ENCODE measurements around the gene SEMA3C. TPM values are rescaled to one million over a fixed set of nuclear protein-coding genes. Genes with fewer than 3 reads are reported as not detected.

The SEMA3C gene
- total and polyA plus RNA-seq, 8 donors, result 4.5 to 344 (median 68.7) TPM

- Histone ChIP-seq H3K27me3 (no peaks in the 10 kb centered on the region), H3K4me3 (no peak overlapping the region), H3K27ac (no peak overlapping the region), H3K9me3 (no peaks in the 10 kb centered on the region), H3K36me3 (no peaks in the 10 kb centered on the region), H3K4me1 (peaks cover 0 to 38% (median 17%) of the 10 kb centered on the region in 4 donors)
- 68 to 83% (median 78%) methylated on average over 5 of the region's 5 CpGs for WGBS, 5 donors
- no peak for DNase-seq
- intact Hi-C loops (cut with DNase I; ENCODE audit: low total_unique reads), result no loop called here
- TF ChIP-seq POLR2AphosphoS5 (IDR thresholded peaks at IDR 0.05) (no peak), POLR2A (IDR thresholded peaks at IDR 0.05) (no peak), EP300 (IDR thresholded peaks at IDR 0.05) (no peak)
- TF ChIP-seq, protein P1, sequence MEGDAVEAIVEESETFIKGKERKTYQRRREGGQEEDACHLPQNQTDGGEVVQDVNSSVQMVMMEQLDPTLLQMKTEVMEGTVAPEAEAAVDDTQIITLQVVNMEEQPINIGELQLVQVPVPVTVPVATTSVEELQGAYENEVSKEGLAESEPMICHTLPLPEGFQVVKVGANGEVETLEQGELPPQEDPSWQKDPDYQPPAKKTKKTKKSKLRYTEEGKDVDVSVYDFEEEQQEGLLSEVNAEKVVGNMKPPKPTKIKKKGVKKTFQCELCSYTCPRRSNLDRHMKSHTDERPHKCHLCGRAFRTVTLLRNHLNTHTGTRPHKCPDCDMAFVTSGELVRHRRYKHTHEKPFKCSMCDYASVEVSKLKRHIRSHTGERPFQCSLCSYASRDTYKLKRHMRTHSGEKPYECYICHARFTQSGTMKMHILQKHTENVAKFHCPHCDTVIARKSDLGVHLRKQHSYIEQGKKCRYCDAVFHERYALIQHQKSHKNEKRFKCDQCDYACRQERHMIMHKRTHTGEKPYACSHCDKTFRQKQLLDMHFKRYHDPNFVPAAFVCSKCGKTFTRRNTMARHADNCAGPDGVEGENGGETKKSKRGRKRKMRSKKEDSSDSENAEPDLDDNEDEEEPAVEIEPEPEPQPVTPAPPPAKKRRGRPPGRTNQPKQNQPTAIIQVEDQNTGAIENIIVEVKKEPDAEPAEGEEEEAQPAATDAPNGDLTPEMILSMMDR (IDR thresholded peaks at IDR 0.05), result no peak
These were observed 94.6 kb downstream of the SEMA3C start for GRCh38 chr7:80824253-80824652.

DNA sequence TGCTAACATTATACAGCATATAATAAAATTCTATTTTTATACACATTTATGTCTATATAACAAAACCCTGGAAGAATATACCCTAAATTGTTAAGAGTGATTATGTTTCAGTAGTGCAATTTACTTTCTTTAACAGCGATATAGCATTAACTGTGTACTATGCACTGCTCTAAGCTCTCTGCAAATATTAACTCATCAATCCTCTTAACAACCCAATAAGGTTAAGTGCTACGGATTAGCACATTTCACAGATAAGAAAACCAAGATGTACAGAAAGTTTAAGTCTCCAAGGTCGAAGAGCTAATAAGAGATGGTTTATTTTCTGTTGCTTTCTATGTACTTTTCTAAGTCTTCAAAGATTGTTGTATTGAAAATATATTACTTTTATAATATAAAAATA, 95.8 kb downstream of the SEMA3C start:
- WGBS, 5 donors, result 52 to 69% (median 56%) methylated on average over 3 of the region's 3 CpGs
- no peak for DNase-seq
- TF ChIP-seq, protein P1 (IDR thresholded peaks at IDR 0.05), result no peak
- TF ChIP-seq POLR2A (IDR thresholded peaks at IDR 0.05) (no peak), EP300 (IDR thresholded peaks at IDR 0.05) (no peak), POLR2AphosphoS5 (IDR thresholded peaks at IDR 0.05) (no peak)
- peaks cover 0 to 29% (median 13%) of the 10 kb centered on the region in 4 donors for H3K4me1 ChIP-seq
- no peak overlapping the region for H3K27ac ChIP-seq
- no peak overlapping the region for H3K4me3 ChIP-seq
- intact Hi-C loops (cut with DNase I; ENCODE audit: low total_unique reads), result no loop called here
- no peaks in the 10 kb centered on the region for H3K36me3 ChIP-seq
- H3K9me3 ChIP-seq, result no peaks in the 10 kb centered on the region
- H3K27me3 ChIP-seq, result no peaks in the 10 kb centered on the region

GRCh38 chr7:80821771-80822319, 97.0 kb downstream of the SEMA3C start:
- peaks cover 0 to 18% (median 4%) of the 10 kb centered on the region in 4 donors for H3K4me1 ChIP-seq
- no peaks in the 10 kb centered on the region for H3K9me3 ChIP-seq
- intact Hi-C loops (cut with DNase I; ENCODE audit: low total_unique reads), result no loop called here
- no peaks in the 10 kb centered on the region for H3K27me3 ChIP-seq
- WGBS, 5 donors, result 69 to 89% (median 81%) methylated on average over 3 of the region's 3 CpGs
- no peak overlapping the region for H3K4me3 ChIP-seq
- no peak for DNase-seq
- no peak overlapping the region for H3K27ac ChIP-seq
- TF ChIP-seq POLR2A (IDR thresholded peaks at IDR 0.05), result no peak
- no peak for TF ChIP-seq POLR2AphosphoS5 (IDR thresholded peaks at IDR 0.05)
- TF ChIP-seq EP300 (IDR thresholded peaks at IDR 0.05), result no peak
- TF ChIP-seq, protein P1 (IDR thresholded peaks at IDR 0.05), result no peak
- no peaks in the 10 kb centered on the region for H3K36me3 ChIP-seq

DNA sequence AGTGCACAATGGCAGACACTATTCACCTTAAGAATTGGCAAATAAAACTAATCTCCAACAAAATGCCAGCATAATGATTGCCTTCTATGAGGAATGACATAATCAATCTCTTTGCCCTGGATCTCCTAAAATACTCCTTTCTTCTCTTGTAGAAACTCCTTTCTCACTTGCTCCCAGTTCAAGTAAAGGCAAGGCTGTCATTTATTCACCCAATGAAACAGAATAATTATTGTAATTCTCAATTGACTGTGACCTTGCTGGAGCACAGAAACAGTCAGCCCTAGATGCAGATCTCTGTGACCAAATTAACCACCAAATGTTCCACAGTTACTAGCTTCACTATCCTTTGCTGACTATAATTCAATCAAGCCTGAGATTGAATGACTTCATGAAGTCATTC, 99.3 kb downstream of the SEMA3C start:
- no peaks in the 10 kb centered on the region for H3K27me3 ChIP-seq
- no peak for DNase-seq
- intact Hi-C loops (cut with DNase I; ENCODE audit: low total_unique reads), result no loop called here
- H3K9me3 ChIP-seq, result no peaks in the 10 kb centered on the region
- no peak overlapping the region for H3K27ac ChIP-seq
- TF ChIP-seq, protein P1 (IDR thresholded peaks at IDR 0.05), result no peak
- TF ChIP-seq EP300 (IDR thresholded peaks at IDR 0.05) (no peak), POLR2AphosphoS5 (IDR thresholded peaks at IDR 0.05) (no peak), POLR2A (IDR thresholded peaks at IDR 0.05) (no peak)
- peaks cover 0 to 3% (median 0%) of the 10 kb centered on the region in 4 donors for H3K4me1 ChIP-seq
- H3K4me3 ChIP-seq, result no peak overlapping the region
- no peaks in the 10 kb centered on the region for H3K36me3 ChIP-seq

Data from stomach (tissue), 9 donors.